GM13976 (cell line): Measurements from ENCODE around the gene MAP1LC3B.

Experiments
- DNase-seq: peaks from one replicate; pipeline ENCODE4 v3.0.0; 2012; ENCODE audit warnings: low spot score
- in situ Hi-C: fragments of 300-500 bp; cut with MboI; formaldehyde crosslinking; loops from one replicate; pipeline ENCODE4 v1.12.0; 2022; ENCODE audit warnings: low sequenced_read_pairs, mixed read lengths, inconsistent platforms; ENCODE audit not compliant: unreplicated experiment
- TF ChIP-seq, protein P1 (sequence below): IDR thresholded peaks from 2 replicates; pipeline ENCODE4 v1.5.1; 2012; ENCODE audit warnings: borderline replicate concordance, mild to moderate bottlenecking; ENCODE audit not compliant: insufficient read depth; ENCODE audit errors: extremely low read depth, missing control alignments, control extremely low read depth

The MAP1LC3B gene

DNA sequence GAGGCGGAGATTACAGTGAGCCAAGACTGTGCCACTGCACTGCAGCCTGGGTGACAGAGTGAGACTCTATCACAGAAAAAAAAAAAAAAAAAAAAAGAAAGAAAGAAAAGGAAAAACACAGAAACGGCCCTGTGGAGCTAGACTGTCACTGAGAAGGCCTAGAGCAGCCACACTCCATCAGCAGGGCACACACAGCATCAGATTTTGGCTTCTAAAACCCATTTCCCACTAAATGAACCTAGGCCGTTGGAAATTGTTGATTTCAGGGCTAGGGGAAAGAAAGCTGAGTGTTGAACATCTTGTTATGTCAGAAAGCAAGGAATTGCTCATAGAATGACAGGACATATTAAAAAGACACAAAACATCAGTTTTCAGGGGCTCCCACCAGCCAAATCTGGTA lies 51.8 kb downstream of the MAP1LC3B start:
- in situ Hi-C loops, result no loop called here

DNA sequence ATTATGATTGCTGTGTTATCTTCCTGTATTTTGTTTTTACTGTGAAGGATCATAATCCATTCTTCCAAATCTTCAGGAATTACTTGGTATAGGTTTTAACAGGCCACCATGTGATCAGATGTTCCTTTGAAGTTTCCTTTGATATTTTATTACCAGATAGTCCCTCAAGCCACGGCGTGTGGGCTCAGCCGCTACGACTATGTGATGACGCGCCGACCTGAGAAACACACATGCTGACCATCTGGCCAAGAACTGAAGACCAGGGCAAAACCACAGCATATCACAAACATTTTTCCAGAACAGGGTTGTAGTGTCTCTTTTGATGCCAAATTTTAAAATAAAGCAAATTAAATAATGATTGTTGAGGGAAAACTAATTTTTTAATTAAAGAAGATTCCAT lies 53.4 kb downstream of the MAP1LC3B start:
- no peak for DNase-seq
- TF ChIP-seq, protein P1, sequence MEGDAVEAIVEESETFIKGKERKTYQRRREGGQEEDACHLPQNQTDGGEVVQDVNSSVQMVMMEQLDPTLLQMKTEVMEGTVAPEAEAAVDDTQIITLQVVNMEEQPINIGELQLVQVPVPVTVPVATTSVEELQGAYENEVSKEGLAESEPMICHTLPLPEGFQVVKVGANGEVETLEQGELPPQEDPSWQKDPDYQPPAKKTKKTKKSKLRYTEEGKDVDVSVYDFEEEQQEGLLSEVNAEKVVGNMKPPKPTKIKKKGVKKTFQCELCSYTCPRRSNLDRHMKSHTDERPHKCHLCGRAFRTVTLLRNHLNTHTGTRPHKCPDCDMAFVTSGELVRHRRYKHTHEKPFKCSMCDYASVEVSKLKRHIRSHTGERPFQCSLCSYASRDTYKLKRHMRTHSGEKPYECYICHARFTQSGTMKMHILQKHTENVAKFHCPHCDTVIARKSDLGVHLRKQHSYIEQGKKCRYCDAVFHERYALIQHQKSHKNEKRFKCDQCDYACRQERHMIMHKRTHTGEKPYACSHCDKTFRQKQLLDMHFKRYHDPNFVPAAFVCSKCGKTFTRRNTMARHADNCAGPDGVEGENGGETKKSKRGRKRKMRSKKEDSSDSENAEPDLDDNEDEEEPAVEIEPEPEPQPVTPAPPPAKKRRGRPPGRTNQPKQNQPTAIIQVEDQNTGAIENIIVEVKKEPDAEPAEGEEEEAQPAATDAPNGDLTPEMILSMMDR, result no peak
- in situ Hi-C loops, result no loop called here

More for the DNA sequence above, 51.8 kb downstream of the MAP1LC3B start:
- no peak for DNase-seq
- TF ChIP-seq, protein P1, result no peak

DNA sequence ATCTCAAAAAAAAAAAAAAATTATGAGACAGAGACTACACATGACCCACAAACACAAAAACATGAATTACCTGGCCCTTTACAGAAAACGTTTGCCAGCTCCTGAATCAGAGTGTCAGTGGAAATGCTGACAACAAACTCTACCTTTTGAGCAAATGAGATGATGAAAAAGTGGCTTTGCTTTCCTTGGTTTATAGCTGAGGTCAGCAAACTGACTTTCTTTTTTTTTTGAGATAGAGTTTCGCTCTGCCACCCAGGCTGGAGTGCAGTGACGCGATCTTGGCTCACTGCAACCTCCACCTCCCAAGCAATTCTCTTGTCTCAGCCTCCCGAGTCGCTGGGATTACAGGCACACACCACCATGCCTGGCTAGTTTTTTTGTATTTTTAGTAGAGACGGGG lies 54.3 kb downstream of the MAP1LC3B start:
- TF ChIP-seq, protein P1, result no peak
- DNase-seq, result no peak
- in situ Hi-C loops, result no loop called here

DNA sequence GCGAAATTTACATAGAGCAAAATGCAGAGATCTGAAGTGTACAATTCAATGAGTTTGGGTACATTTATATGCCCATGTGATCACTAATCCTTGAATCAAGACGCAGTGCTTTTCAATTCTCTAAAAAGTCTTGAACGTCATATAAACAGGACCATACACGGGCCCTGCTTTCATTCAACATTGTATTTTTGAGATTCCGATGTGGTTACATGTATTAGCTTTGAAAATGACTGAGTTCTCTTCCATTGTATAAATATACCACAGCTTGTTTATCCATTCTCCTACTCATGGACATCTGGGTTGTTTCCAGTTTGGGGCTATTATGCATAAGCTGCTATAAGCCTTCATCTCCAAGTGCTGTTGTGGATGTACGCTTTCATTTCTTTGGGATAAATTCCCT lies 55.2 kb downstream of the MAP1LC3B start:
- in situ Hi-C loops, result no loop called here
- DNase-seq, result no peak
- TF ChIP-seq, protein P1, result no peak

DNA sequence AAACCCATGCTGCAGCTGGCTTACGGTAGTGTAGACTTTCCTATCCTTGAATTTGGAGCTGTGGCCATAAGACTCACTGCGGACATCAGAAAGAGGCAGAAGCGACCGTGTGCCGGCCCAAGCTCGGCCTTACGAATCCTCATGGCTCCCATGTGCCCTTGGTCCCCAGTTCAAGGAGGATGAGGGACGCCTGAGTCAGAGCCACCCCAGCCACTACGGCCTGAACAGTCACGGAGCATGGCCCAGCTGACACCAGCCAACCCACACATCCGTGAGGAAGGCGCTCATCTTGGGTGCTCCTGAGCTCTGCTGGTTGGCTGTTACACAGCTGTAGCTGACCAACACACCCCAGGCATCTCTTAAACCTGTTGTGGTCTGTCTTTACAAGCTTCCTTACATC lies 56.7 kb downstream of the MAP1LC3B start:
- in situ Hi-C loops, result no loop called here
- DNase-seq, result no peak
- TF ChIP-seq, protein P1, result no peak

DNA sequence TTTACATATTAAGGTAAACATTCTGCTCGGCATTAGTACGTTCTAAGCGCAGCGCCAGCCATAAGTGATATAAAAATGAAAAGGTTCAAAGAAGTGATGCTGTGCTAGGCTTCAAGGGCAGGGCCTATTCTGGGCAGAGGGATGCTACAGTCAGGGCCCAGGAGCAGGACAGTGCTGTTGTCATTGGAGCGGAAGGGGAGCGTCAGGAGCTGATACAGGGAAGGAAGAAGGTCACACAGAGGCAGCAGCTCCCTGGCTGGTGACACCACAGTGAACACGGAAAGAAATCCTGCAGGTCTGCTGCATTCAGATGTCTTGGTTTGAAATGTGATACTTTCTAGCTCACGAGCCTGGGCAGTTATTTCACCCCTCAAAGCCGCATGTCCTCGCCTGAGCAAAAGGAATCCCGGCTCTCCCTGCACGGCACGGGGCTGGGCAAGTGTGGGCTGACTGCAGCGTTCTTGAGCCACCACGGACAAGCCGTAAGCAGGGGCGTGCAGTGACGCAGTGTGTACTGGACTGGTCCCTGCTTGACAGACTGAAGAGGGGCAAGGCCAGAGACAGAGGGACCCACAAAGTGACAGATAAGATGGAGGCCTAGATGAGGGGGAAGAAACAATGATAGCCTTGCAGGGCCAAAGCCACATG lies 59.6 kb downstream of the MAP1LC3B start:
- TF ChIP-seq, protein P1, result no peak
- no peak for DNase-seq
- in situ Hi-C loops, result no loop called here

DNA sequence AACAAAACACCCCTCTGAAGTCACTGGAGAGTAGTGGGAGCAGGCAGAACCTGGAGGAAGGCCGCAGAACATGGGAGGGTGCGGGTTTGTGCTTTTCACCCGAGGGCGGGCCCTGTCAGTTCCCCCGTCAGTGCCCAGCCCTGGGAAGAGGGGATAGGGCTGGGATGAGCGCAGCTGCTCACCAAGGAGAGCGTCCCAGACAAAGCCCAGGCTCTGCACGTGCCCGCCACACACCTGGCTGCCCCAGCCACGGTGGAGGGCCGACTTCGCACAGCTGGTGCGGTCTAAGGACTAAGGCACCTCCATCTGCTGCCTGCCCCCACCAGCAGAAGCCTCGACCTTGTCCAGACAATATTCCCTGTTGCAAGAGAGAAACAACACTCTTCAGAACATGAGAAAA lies 61.2 kb downstream of the MAP1LC3B start:
- TF ChIP-seq, protein P1, result no peak
- in situ Hi-C loops, result no loop called here

More for the DNA sequence above, 61.2 kb downstream of the MAP1LC3B start:
- DNase-seq, result no peak
